Activated CD4-positive, alpha-beta T cell treated with anti-CD3 and anti-CD28 coated beads, Interleukin-2, amount 10 ng/mL, durations not matched to agents 7 days and 5 days (primary cell): ENCODE data around the gene SHISA9. TPM values are rescaled to one million over a fixed set of nuclear protein-coding genes. Genes with fewer than 3 reads are reported as not detected.

Source experiments
- CTCF ChIA-PET: fragments of 350-600 bp; sonication (Branson Sonifier 250); formaldehyde crosslinking; loops from one replicate; lab custom pipeline; 2021; ENCODE audit warnings: antibody characterized with exemption; lab: Charles Lee
- POLR2A ChIA-PET: fragments of 350-600 bp; sonication (Branson Sonifier 250); formaldehyde crosslinking; loops from one replicate; lab custom pipeline; 2021; ENCODE audit warnings: antibody characterized with exemption; lab: Charles Lee
- DNase-seq: peaks from one replicate; pipeline ENCODE4 v3.0.0-alpha.2; 2020
- H3K27ac Mint-ChIP-seq: one replicate; pipeline ENCODE4 v1.8.0; 2021; ENCODE audit warnings: mild to moderate bottlenecking, moderate library complexity, mixed read lengths
- H3K27me3 Mint-ChIP-seq: one replicate; pipeline ENCODE4 v1.8.0; 2021; ENCODE audit warnings: mixed read lengths
- H3K36me3 Mint-ChIP-seq: one replicate; pipeline ENCODE4 v1.8.0; 2021; ENCODE audit warnings: low read depth, mixed read lengths
- H3K4me1 Mint-ChIP-seq: one replicate; pipeline ENCODE4 v1.8.0; 2021; ENCODE audit warnings: mixed read lengths
- H3K4me3 Mint-ChIP-seq: one replicate; pipeline ENCODE4 v1.8.0; 2021; ENCODE audit warnings: mild to moderate bottlenecking, moderate library complexity, mixed read lengths
- H3K9me3 Mint-ChIP-seq: one replicate; pipeline ENCODE4 v1.8.0; 2021; ENCODE audit warnings: mixed read lengths
- total RNA-seq, 2 experiments: library from RNA; stranded (reverse); gene quantifications; one replicate each; pipeline ENCODE4 v1.2.3, GENCODE V29; 2021

The SHISA9 gene
- total RNA-seq, 2 experiments from 2014 or later: 0.04 TPM; not detected in 1

DNA sequence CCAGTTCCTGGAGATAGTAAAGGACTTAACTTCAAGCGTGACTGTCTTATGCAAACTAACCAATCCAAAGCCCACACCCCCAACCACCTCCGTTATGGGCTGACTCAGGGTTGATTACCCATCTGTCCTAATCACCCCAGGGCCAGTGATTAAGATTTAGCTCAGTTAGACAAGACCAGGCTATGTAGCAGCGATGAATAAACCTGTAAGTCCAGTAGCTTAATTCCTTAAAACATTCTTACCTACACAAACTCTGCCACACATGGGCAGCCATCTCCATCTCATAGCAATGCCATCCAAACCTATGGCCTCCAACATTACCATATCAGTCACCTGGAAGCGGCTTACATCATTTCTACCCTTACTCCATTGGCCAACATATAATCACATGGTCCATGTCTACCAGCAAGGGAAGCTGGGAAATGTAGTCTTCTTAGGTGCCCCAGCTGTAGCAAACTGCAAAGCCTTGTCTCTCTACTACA, 266.7 kb downstream of the SHISA9 start:
- ChIA-PET CTCF (no interaction called here), POLR2A (no interaction called here)
- Mint-ChIP-seq H3K27me3 (no peaks in the 10 kb centered on the region), H3K4me1 (no peaks in the 10 kb centered on the region), H3K4me3 (no peak overlapping the region), H3K27ac (no peak overlapping the region), H3K36me3 (no peaks in the 10 kb centered on the region), H3K9me3 (peaks cover 15% of the 10 kb centered on the region)
- DNase-seq: no peak

GRCh38 chr16:13171313-13171712, 269.9 kb downstream of the SHISA9 start:
- ChIA-PET CTCF (no interaction called here), POLR2A (no interaction called here)
- Mint-ChIP-seq H3K9me3 (peaks cover 11% of the 10 kb centered on the region), H3K27ac (no peak overlapping the region), H3K4me3 (no peak overlapping the region), H3K27me3 (no peaks in the 10 kb centered on the region), H3K36me3 (no peaks in the 10 kb centered on the region), H3K4me1 (no peaks in the 10 kb centered on the region)
- no peak for DNase-seq

DNA sequence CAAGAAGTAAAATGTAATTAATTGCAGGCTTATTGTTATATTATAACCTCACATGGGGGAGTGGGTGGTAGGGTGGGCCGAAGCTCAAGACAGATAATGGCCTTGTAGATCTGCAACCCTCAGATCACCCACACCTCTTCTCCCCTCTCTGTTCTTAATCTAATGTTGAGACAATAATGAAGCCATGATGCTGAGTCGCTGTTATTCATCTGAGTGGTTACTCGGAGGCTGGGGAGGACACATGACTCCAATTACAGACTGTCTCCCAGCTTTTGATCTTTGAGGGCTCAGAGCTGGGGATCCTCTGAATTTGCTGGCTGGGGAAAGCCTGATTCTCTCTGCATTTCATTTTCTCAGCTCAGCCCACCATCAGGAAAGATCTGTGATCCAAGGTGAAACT, 275.3 kb downstream of the SHISA9 start:
- no peak overlapping the region for H3K4me3 Mint-ChIP-seq
- CTCF ChIA-PET: no interaction called here
- H3K9me3 Mint-ChIP-seq: peaks cover 3% of the 10 kb centered on the region
- no peak for DNase-seq
- H3K36me3 Mint-ChIP-seq: no peaks in the 10 kb centered on the region
- H3K27ac Mint-ChIP-seq: no peak overlapping the region
- peaks cover 3% of the 10 kb centered on the region for H3K27me3 Mint-ChIP-seq
- POLR2A ChIA-PET: no interaction called here
- no peaks in the 10 kb centered on the region for H3K4me1 Mint-ChIP-seq

DNA sequence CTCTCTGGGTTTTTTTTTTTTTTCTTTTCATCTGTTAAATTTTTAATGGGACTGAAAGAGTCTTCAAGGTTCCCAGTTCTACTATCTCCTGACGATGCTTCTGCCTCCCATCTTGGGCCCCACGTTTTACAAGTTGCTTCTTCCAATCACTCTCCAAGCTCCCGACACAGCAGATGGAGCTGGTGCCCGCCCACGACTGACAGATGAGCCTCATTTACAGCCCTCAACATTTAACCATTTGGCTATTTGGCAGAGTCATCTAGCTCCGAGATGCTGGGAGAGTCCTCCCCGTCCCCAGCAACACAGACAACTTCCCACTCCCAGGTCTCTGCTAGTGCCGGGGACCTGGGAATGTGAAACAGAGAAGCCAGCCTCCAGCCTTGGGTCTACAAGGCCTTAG, 276.9 kb downstream of the SHISA9 start:
- H3K4me3 Mint-ChIP-seq: no peak overlapping the region
- CTCF ChIA-PET: no interaction called here

DNA sequence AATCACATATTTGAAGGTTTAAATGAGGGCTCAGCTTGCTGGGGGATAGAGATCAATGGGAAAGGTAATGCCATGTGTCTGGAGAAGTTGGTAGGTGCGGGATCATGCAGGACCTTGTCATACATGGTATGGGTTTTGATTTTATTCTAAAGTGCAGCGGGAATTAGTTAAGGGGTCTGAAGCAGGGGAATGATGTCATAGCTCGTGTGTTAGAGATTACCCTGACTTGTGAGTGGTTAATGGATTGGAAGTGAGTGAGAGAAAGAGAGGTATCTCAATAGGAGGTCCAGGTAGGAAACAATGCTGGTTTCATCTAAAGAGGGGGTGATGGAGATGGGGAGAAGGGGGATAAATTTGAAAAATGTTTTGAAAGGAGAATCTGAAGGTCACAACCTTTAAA, 280.0 kb downstream of the SHISA9 start:
- Mint-ChIP-seq H3K27ac (no peak overlapping the region), H3K36me3 (no peaks in the 10 kb centered on the region), H3K4me1 (no peaks in the 10 kb centered on the region), H3K9me3 (no peaks in the 10 kb centered on the region), H3K4me3 (no peak overlapping the region), H3K27me3 (peaks cover 3% of the 10 kb centered on the region)
- POLR2A ChIA-PET: no interaction called here
- CTCF ChIA-PET: no interaction called here
- DNase-seq: no peak

More for the DNA sequence above, 276.9 kb downstream of the SHISA9 start:
- no peak for DNase-seq
- POLR2A ChIA-PET: no interaction called here
- Mint-ChIP-seq H3K4me1 (no peaks in the 10 kb centered on the region), H3K27me3 (peaks cover 3% of the 10 kb centered on the region), H3K27ac (no peak overlapping the region), H3K36me3 (no peaks in the 10 kb centered on the region), H3K9me3 (peaks cover 3% of the 10 kb centered on the region)

GRCh38 chr16:13186813-13187212, 285.4 kb downstream of the SHISA9 start:
- CTCF ChIA-PET: no interaction called here
- H3K36me3 Mint-ChIP-seq: no peaks in the 10 kb centered on the region
- DNase-seq: no peak
- POLR2A ChIA-PET: no interaction called here
- no peak overlapping the region for H3K27ac Mint-ChIP-seq
- no peak overlapping the region for H3K4me3 Mint-ChIP-seq
- H3K27me3 Mint-ChIP-seq: no peaks in the 10 kb centered on the region
- no peaks in the 10 kb centered on the region for H3K9me3 Mint-ChIP-seq
- H3K4me1 Mint-ChIP-seq: no peaks in the 10 kb centered on the region

DNA sequence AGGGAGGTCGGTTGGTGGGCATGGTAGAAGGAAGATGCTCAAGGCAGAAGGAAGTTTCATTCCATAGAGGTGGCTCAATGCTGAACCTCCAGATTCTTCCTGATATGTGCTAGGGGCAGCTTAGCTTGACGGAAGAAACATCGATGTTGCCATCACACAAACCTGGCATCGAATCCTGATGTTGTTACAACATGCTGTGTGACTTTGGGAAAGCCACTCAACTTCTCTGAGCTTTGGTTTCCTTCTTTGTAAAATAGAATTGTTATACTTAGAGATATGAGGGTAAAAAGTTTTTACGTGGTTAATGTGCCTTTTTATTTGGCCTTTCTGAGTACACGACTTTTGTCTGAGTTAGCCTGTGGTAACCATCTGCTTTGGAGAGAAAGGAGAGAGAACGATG, 287.9 kb downstream of the SHISA9 start:
- Mint-ChIP-seq H3K4me1 (no peaks in the 10 kb centered on the region), H3K27ac (no peak overlapping the region), H3K9me3 (no peaks in the 10 kb centered on the region), H3K27me3 (no peaks in the 10 kb centered on the region), H3K4me3 (no peak overlapping the region), H3K36me3 (no peaks in the 10 kb centered on the region)
- ChIA-PET POLR2A (no interaction called here), CTCF (no interaction called here)
- no peak for DNase-seq

GRCh38 chr16:13193721-13194120, 292.3 kb downstream of the SHISA9 start:
- Mint-ChIP-seq H3K4me3 (no peak overlapping the region), H3K9me3 (no peaks in the 10 kb centered on the region), H3K4me1 (no peaks in the 10 kb centered on the region), H3K27ac (no peak overlapping the region), H3K27me3 (no peaks in the 10 kb centered on the region), H3K36me3 (no peaks in the 10 kb centered on the region)
- ChIA-PET POLR2A (no interaction called here), CTCF (no interaction called here)
- DNase-seq: no peak

GRCh38 chr16:13194766-13195165, 293.4 kb downstream of the SHISA9 start:
- Mint-ChIP-seq H3K9me3 (no peaks in the 10 kb centered on the region), H3K4me3 (no peak overlapping the region), H3K27ac (no peak overlapping the region), H3K36me3 (no peaks in the 10 kb centered on the region), H3K4me1 (no peaks in the 10 kb centered on the region), H3K27me3 (no peaks in the 10 kb centered on the region)
- DNase-seq: no peak
- POLR2A ChIA-PET: no interaction called here
- CTCF ChIA-PET: no interaction called here

DNA sequence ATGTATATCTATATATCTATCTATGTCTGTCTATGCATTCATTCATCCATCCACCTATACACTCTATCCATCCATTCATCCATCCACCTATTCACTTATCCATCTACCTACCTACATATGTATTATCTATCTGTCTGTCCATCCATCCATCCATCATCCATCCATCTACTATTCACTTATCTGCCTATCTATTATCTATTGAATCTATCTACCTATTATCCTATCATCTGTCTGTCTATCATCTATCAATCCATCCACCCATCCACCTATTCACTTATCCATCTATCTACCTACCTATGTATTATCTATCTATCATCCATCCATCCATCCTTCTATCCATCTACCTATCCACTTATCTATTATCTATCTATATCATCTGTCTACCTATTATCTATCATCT, 302.3 kb downstream of the SHISA9 start:
- no peaks in the 10 kb centered on the region for H3K4me1 Mint-ChIP-seq
- no peak for DNase-seq
- H3K4me3 Mint-ChIP-seq: no peak overlapping the region
- H3K27me3 Mint-ChIP-seq: no peaks in the 10 kb centered on the region
- CTCF ChIA-PET: no interaction called here
- H3K9me3 Mint-ChIP-seq: no peaks in the 10 kb centered on the region
- no peaks in the 10 kb centered on the region for H3K36me3 Mint-ChIP-seq
- POLR2A ChIA-PET: no interaction called here
- H3K27ac Mint-ChIP-seq: no peak overlapping the region

- Mint-ChIP-seq H3K27me3 (no peaks in the 10 kb centered on the region), H3K27ac (no peak overlapping the region), H3K4me3 (no peak overlapping the region), H3K9me3 (no peaks in the 10 kb centered on the region), H3K4me1 (no peaks in the 10 kb centered on the region), H3K36me3 (no peaks in the 10 kb centered on the region)
- CTCF ChIA-PET: no interaction called here
- POLR2A ChIA-PET: no interaction called here
- no peak for DNase-seq
Measured at GRCh38 chr16:13205352-13205751, 304.0 kb downstream of the SHISA9 start.

DNA sequence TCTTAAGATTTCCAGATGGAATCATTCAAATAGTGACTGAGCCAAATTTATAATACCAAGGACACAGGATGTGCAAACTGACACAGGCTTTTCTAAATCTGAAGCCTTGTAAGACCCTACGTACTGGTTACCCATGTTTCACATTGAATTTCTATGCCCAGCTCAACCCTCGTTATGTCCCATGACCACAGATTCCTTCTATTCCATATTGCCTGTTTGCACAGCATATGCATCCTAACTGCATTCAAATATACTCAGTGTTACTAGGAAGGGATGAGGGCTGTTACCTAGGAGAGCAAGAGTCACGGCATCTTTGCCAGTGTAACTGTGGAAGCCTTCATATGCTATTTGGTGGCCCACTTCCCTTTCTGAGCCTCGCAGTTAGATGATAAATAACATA, 305.2 kb downstream of the SHISA9 start:
- Mint-ChIP-seq H3K4me1 (no peaks in the 10 kb centered on the region), H3K4me3 (no peak overlapping the region), H3K9me3 (no peaks in the 10 kb centered on the region), H3K36me3 (no peaks in the 10 kb centered on the region), H3K27me3 (no peaks in the 10 kb centered on the region), H3K27ac (no peak overlapping the region)
- no peak for DNase-seq
- POLR2A ChIA-PET: no interaction called here
- CTCF ChIA-PET: no interaction called here

DNA sequence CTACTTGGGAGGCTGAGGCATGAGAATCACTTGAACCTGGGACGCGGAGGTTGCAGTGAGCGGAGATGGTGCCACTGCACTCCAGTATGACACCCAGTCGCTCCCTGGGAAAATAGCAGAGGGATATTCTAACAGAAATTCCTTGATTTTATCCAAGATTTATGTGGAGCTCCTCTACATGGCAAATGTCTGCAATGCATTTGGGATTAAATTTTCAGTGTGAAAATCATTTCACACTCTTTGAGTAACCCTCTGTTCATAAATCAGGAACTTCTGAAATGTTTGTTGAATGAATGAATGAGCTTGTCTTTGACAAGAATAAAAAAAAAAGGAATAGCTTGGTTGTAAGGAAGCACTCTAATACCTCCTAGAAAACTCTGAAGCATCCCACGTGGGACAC, 305.8 kb downstream of the SHISA9 start:
- H3K9me3 Mint-ChIP-seq: no peaks in the 10 kb centered on the region
- DNase-seq: no peak
- H3K36me3 Mint-ChIP-seq: no peaks in the 10 kb centered on the region
- no peaks in the 10 kb centered on the region for H3K4me1 Mint-ChIP-seq
- no peaks in the 10 kb centered on the region for H3K27me3 Mint-ChIP-seq
- CTCF ChIA-PET: no interaction called here
- H3K4me3 Mint-ChIP-seq: no peak overlapping the region
- POLR2A ChIA-PET: no interaction called here
- H3K27ac Mint-ChIP-seq: no peak overlapping the region

DNA sequence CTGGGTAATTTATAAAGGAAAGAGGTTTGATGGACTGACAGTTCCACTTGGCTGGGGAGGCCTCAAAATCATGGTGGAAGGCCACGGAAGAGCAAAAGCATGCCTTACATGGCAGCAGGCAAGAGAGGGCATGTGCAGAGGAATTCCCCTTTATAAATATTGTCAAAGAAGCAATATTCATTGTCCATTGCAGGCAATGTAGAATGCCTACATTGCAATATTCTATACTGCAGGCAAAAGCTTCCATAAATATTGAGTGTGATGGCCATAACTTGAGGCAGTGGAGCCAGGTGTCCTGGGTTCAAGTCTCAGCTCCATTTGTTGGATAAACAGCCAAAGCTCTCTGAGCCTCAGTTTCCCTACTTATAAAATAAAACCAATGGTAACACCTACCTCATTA, 322.3 kb downstream of the SHISA9 start:
- ChIA-PET CTCF (no interaction called here), POLR2A (no interaction called here)
- no peak overlapping the region for H3K4me3 Mint-ChIP-seq
- DNase-seq: no peak
- H3K9me3 Mint-ChIP-seq: peaks cover 5% of the 10 kb centered on the region
- no peaks in the 10 kb centered on the region for H3K27me3 Mint-ChIP-seq
- no peaks in the 10 kb centered on the region for H3K36me3 Mint-ChIP-seq
- no peak overlapping the region for H3K27ac Mint-ChIP-seq
- H3K4me1 Mint-ChIP-seq: no peaks in the 10 kb centered on the region
